ENCODE data around the gene C1QTNF1. TPM values are rescaled to one million over a fixed set of nuclear protein-coding genes. Genes with fewer than 3 reads are reported as not detected.

The C1QTNF1 gene
- total RNA-seq, 4 donors from 2014 or later: 58.8 to 135 (median 73.7) TPM

DNA sequence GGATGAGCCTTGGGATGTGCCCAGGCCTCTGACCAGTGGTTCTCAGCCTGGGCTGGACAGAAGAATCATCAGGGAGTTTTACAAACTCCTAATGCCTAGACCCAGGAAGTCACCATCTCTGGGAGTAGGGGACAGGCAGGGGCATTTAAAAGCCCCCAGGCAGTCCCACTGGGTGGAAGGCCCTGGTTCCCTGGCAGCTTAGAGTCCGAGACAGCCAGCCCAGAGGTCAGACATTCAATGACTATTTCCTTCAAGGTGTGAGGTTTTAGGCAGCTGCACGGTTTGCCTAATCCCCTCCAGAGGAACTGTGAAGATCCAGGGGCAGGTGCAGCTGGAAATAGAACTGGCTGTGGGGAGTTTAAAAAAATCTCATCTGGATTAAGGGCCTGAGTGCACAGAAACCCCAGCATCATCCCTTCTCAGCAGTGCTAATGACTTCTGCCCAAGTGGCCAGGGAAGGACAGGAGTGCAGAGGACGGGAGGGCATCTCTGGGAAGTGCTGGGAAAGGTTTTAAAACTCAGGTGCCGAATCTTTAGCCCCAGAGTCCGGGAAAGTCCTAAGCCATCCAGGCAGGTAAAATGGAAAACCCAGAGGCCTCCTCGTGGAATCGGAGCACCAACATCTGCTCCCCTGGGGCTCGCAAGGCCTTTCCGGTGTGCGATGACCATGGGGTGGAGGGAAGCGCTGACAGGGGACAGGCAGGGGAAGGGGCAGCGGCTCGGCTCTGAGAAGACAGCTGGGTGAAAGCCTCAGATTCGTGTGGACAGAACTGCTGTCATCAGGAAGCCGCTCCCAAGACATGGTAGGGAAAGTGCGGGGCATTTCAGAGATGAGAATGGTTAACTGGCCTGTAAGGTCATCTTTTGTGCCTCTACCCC lies 42.7 kb upstream of the C1QTNF1 start:
- TF ChIP-seq, protein P1, sequence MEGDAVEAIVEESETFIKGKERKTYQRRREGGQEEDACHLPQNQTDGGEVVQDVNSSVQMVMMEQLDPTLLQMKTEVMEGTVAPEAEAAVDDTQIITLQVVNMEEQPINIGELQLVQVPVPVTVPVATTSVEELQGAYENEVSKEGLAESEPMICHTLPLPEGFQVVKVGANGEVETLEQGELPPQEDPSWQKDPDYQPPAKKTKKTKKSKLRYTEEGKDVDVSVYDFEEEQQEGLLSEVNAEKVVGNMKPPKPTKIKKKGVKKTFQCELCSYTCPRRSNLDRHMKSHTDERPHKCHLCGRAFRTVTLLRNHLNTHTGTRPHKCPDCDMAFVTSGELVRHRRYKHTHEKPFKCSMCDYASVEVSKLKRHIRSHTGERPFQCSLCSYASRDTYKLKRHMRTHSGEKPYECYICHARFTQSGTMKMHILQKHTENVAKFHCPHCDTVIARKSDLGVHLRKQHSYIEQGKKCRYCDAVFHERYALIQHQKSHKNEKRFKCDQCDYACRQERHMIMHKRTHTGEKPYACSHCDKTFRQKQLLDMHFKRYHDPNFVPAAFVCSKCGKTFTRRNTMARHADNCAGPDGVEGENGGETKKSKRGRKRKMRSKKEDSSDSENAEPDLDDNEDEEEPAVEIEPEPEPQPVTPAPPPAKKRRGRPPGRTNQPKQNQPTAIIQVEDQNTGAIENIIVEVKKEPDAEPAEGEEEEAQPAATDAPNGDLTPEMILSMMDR (IDR thresholded peaks at IDR 0.05): no peak
- no peak for TF ChIP-seq POLR2A (IDR thresholded peaks at IDR 0.05)

DNA sequence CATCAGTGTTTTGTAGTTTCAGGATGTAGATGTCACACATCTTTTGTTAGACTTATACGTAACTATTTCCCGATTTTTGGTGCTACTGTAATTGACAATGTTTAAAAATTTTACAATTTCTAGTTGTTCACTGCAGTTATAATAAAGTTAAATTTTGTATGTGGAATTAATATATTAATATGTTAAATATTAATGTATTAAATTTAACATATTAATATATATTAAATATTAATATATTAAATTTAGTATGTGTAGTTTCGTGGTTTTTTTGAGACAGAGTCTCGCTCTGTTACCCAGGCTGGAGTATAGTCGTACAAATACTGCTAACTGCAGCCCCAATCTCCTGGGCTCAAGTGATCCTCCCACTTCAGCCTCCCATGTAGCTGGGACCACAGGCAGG lies 38.6 kb upstream of the C1QTNF1 start:
- no peak overlapping the region for H3K27ac ChIP-seq
- no peak overlapping the region for H3K4me3 ChIP-seq (replicated peaks in 1 of 3)
- WGBS, 2 donors: 95% methylated on average over 5 of the region's 5 CpGs
- no peak for DNase-seq
- intact Hi-C loops (cut with DNase I): no loop called here
- peaks cover 2 to 4% of the 10 kb centered on the region in 2 donors for H3K36me3 ChIP-seq
- peaks cover 8 to 18% of the 10 kb centered on the region in 2 donors for H3K4me1 ChIP-seq
- H3K9me3 ChIP-seq: no peaks in the 10 kb centered on the region
- TF ChIP-seq, protein P1 (IDR thresholded peaks at IDR 0.05): no peak
- TF ChIP-seq POLR2A (IDR thresholded peaks at IDR 0.05): no peak
- H3K27me3 ChIP-seq: no peaks in the 10 kb centered on the region

More for the DNA sequence above, 42.7 kb upstream of the C1QTNF1 start:
- H3K36me3 ChIP-seq: no peaks in the 10 kb centered on the region
- no peaks in the 10 kb centered on the region for H3K9me3 ChIP-seq
- H3K4me1 ChIP-seq: peaks cover 29 to 43% of the 10 kb centered on the region in 2 donors
- DNase-seq: no peak
- no peaks in the 10 kb centered on the region for H3K27me3 ChIP-seq
- H3K4me3 ChIP-seq (replicated peaks in 1 of 3): no peak overlapping the region
- intact Hi-C loops (cut with DNase I): no loop called here
- 81 to 85% methylated on average over 15 to 16 of the region's 16 CpGs for whole genome bisulfite sequencing, 2 donors
- peak overlapping the region in 1 of 3 donors; percentile 57 for H3K27ac ChIP-seq

DNA sequence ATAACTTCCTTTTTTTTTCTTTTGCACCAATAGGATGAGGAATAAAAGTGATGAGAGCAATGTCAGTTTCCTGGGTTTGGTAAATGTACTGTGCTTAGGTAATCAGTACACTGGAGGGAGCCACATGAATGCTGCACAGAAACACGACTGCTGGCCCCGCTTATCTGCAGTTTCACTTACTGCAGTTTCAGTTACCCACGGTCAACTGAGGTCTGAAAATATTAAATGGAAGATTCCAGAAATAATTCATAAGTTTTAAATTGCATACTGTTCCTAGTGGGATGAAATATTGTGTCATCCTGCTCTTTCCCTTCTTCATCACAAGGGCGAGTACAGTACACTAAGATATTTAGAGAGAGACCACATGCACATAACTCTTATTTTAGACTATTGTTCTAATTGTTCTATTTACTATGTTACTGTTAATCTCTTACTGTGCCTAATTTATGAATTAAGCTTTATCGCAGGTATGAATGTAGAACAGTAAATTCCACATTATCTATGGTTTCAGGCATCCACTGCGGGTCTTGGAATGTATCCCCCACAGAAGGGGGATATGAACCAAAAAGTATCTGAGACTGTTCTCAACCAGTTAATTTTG lies 37.8 kb upstream of the C1QTNF1 start:
- intact Hi-C loops (cut with DNase I): no loop called here
- Histone ChIP-seq H3K4me3 (replicated peaks in 1 of 3) (peak overlapping the region in 1 of 3 donors; percentile 3), H3K9me3 (no peaks in the 10 kb centered on the region), H3K36me3 (peaks cover 8 to 10% of the 10 kb centered on the region in 2 donors), H3K27ac (peak overlapping the region in 2 of 3 donors; percentile 21 to 44), H3K27me3 (no peaks in the 10 kb centered on the region), H3K4me1 (peaks cover 8 to 17% of the 10 kb centered on the region in 2 donors)
- DNase-seq: no peak
- TF ChIP-seq, protein P1 (IDR thresholded peaks at IDR 0.05): peak in 1 of 6 experiments; percentile 27
- TF ChIP-seq POLR2A (IDR thresholded peaks at IDR 0.05): no peak
- WGBS, 2 donors: 64 to 65% methylated on average over 6 of the region's 6 CpGs

DNA sequence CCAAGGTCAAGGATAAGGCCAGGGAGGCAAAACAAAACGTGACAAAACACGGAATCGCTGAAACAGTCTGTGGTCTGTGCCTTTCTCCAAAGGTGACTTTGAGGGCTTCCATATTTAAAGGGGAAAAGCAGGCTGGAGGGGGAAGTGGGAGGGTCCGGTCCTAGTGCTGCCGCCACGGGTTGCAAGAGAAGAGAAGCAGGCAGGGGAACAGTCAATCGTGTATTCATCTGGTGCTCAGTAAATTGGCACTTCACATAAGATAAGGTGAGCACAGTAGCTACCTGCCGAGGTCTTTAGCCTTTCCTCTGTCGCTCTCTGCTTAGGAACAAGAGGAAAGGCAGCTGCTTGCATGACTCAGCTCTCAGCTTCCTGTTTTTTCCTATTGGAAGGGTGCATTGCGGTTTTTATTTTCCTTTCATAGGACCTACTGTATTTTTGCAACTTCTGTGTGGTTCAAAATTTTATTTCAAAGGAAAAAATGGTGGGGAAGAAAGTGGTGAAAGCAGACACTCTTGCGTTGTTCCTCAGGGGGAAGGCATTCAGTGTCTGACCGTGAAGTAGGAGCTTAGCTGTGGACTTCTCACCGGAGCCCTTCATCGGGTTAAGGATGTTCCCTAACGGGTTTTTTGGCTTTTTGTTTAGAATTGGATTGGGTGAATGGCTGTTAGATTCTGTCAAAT lies 37.2 kb upstream of the C1QTNF1 start:
- intact Hi-C loops (cut with DNase I): no loop called here
- DNase-seq: no peak

More for the DNA sequence above, 37.2 kb upstream of the C1QTNF1 start:
- Histone ChIP-seq H3K27ac (peak overlapping the region in 2 of 3 donors; percentile 21 to 44), H3K9me3 (no peaks in the 10 kb centered on the region), H3K36me3 (peaks cover 10 to 13% of the 10 kb centered on the region in 2 donors), H3K27me3 (no peaks in the 10 kb centered on the region), H3K4me1 (peaks cover 8 to 17% of the 10 kb centered on the region in 2 donors), H3K4me3 (replicated peaks in 1 of 3) (peak overlapping the region in 1 of 3 donors; percentile 3)
- TF ChIP-seq, protein P1 (IDR thresholded peaks at IDR 0.05): no peak
- TF ChIP-seq POLR2A (IDR thresholded peaks at IDR 0.05): no peak
- WGBS, 2 donors: 8 to 16% methylated on average over 15 of the region's 15 CpGs

Data from thyroid gland (tissue), 4 donors.